T-cell (primary cell): ENCODE results near the gene MLPH. TPM values are rescaled to one million over a fixed set of nuclear protein-coding genes. Genes with fewer than 3 reads are reported as not detected.
"Not testable (repeated sequence)": the region's sequence is repeated elsewhere in the genome, so short reads cannot be mapped to it uniquely, and the experiment has no call there.

ENCODE experiments used
- ATAC-seq, 4 experiments: fragments of 200-7000 bp in 3 of 4; fragments of 150-1000 bp in 1 of 4; cut with Tn5 transposase; replicated peaks in 1 of 4; 1 replicate in 3 of 4; 2 replicates in 1 of 4; pipeline ENCODE4 v1.10.0; 2021; ENCODE audit warnings: moderate library complexity in 3 of 4, mild to moderate bottlenecking in 2 of 4, moderate number of reproducible peaks in 1 of 4
- CTCF ChIA-PET, 2 donors: fragments of 300-600 bp; sonication (Branson Sonifier 250); formaldehyde crosslinking; loops; one replicate each; lab custom pipeline; 2022; ENCODE audit warnings: antibody characterized with exemption in 2 of 2; lab: Charles Lee
- POLR2A ChIA-PET, 2 donors: fragments of 300-600 bp; sonication (Branson Sonifier 250); formaldehyde crosslinking; loops; one replicate each; lab custom pipeline; 2022; ENCODE audit warnings: antibody characterized with exemption in 2 of 2; lab: Charles Lee
- DNase-seq, 35 experiments: peaks; one replicate each; pipeline versions ENCODE4 v3.0.0 to v3.0.0-alpha.2; 2013 to 2023
- H3K27ac ChIP-seq: one replicate; pipeline ENCODE4 v1.5.1; 2013; ENCODE audit warnings: low read length
- H3K27me3 ChIP-seq, 2 experiments: replicated peaks in 1 of 2; 1 replicate in 1 of 2; 2 replicates in 1 of 2; pipeline versions ENCODE4 v1.6.1 to v1.7.0; 2013; ENCODE audit warnings: low read length in 1 of 2, mixed read lengths in 1 of 2; ENCODE audit not compliant: control insufficient read depth in 2 of 2, insufficient read depth in 2 of 2; ENCODE audit errors: extremely low read depth in 1 of 2
- H3K36me3 ChIP-seq, 2 donors: 1 replicate in 1 of 2; 2 replicates in 1 of 2; pipeline versions ENCODE4 v1.6.1 to v1.7.0; 2013; ENCODE audit warnings: low read length in 1 of 2; ENCODE audit not compliant: control insufficient read depth in 2 of 2, insufficient read depth in 1 of 2; ENCODE audit errors: extremely low read depth in 1 of 2
- H3K4me1 ChIP-seq, 2 experiments: 1 replicate in 1 of 2; 2 replicates in 1 of 2; pipeline versions ENCODE4 v1.6.1 to v1.7.0; 2013; ENCODE audit warnings: low read length in 2 of 2, mixed read lengths in 1 of 2; ENCODE audit not compliant: insufficient read depth in 2 of 2, control insufficient read depth in 1 of 2; ENCODE audit errors: extremely low read depth in 1 of 2
- H3K4me3 ChIP-seq, 2 donors: 1 replicate in 1 of 2; 2 replicates in 1 of 2; pipeline versions ENCODE4 v1.5.1 to v1.7.0; 2013; ENCODE audit warnings: mild to moderate bottlenecking in 2 of 2, low read length in 1 of 2, moderate library complexity in 1 of 2; ENCODE audit not compliant: control insufficient read depth in 1 of 2; ENCODE audit errors: extremely low read depth in 1 of 2
- H3K9me3 ChIP-seq: 2 replicates; pipeline ENCODE4 v1.7.0; 2013
- H3K27ac Mint-ChIP-seq, 2 donors: one replicate each; pipeline ENCODE4 v1.8.0; 2020 to 2021; ENCODE audit warnings: mild to moderate bottlenecking in 2 of 2, mixed read lengths in 2 of 2
- H3K27me3 Mint-ChIP-seq, 2 donors: one replicate each; pipeline ENCODE4 v1.8.0; 2021 to 2022; ENCODE audit warnings: mixed read lengths in 2 of 2
- H3K36me3 Mint-ChIP-seq: one replicate; pipeline ENCODE4 v1.8.0; 2021; ENCODE audit warnings: mixed read lengths
- H3K4me1 Mint-ChIP-seq, 3 donors: one replicate each; pipeline ENCODE4 v1.8.0; 2020 to 2022; ENCODE audit warnings: mixed read lengths in 3 of 3, mild to moderate bottlenecking in 1 of 3
- H3K4me3 Mint-ChIP-seq, 3 donors: one replicate each; pipeline ENCODE4 v1.8.0; 2020 to 2022; ENCODE audit warnings: mild to moderate bottlenecking in 3 of 3, mixed read lengths in 3 of 3, moderate library complexity in 3 of 3
- H3K9me3 Mint-ChIP-seq, 3 donors: one replicate each; pipeline ENCODE4 v1.8.0; 2020 to 2022; ENCODE audit warnings: mixed read lengths in 3 of 3
- WGBS: methylation state at CpG from one replicate; pipeline ENCODE4 v1.1.5; 2013; ENCODE audit warnings: missing lambda C conversion rate; ENCODE audit not compliant: insufficient coverage; 5-methylcytosine and 5-hydroxymethylcytosine counted together
- total RNA-seq, 35 experiments: library from RNA in 6 of 35; stranded (reverse) in 6 of 35; fragments of 120-200 nt in 1 of 35; gene quantifications; one replicate each; pipeline versions ENCODE4 v1.2.1 to v1.2.4 and lab custom pipeline; 2013 to 2026

Gene MLPH
- total RNA-seq, 5 donors from 2014 or later (not counting 1 experiment from before 2014, with no cell fraction given): 0.55 to 1.4 (median 0.72) TPM; not detected in 2

DNA sequence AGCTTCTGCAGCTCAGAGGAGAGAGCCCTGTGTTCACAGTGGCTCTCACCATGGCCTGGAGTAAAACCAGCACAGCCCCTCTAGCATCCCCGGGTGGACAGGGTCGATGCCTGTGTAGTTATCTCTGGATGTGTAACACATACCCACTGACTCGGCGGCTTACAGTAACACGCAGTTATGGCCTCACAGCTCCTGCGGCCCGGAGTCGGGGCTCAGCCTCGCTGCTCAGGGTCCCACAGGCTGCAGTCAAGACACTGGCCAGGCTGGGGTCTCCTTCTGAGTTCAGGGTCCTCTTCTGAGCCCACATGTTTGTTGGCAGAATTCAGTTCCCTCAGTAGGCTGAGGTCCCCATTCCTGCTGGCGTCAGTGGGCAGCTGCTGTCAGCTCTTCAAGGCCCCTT is 106.0 kb downstream of the MLPH start:
- POLR2A ChIA-PET: no interaction called here
- CTCF ChIA-PET: no interaction called here

GRCh38 chr2:237593596-237594320 is 106.7 kb downstream of the MLPH start:
- no peak for ATAC-seq

More for the DNA sequence above, 106.0 kb downstream of the MLPH start:
- peaks cover 0 to 3% of the 10 kb centered on the region in 2 experiments for H3K27me3 ChIP-seq
- H3K36me3 ChIP-seq: peaks cover 0 to 2% of the 10 kb centered on the region in 2 donors
- Mint-ChIP-seq H3K36me3 (no peaks in the 10 kb centered on the region), H3K27me3 (no peaks in the 10 kb centered on the region), H3K4me1 (peaks cover 8 to 15% (median 13%) of the 10 kb centered on the region in 3 donors), H3K4me3 (no peak overlapping the region), H3K9me3 (no peaks in the 10 kb centered on the region), H3K27ac (no peak overlapping the region)
- no peak overlapping the region for H3K4me3 ChIP-seq
- no peak for DNase-seq
- WGBS: 93% methylated on average over 10 of the region's 10 CpGs
- peaks cover 6 to 10% of the 10 kb centered on the region in 2 experiments for H3K4me1 ChIP-seq
- no peaks in the 10 kb centered on the region for H3K9me3 ChIP-seq
- no peak for ATAC-seq
- H3K27ac ChIP-seq: no peak overlapping the region

GRCh38 chr2:237594514-237594871 is 107.4 kb downstream of the MLPH start:
- no peak overlapping the region for H3K27ac Mint-ChIP-seq
- H3K4me1 ChIP-seq: peaks cover 6 to 10% of the 10 kb centered on the region in 2 experiments
- no peak for DNase-seq
- peaks cover 8 to 22% (median 13%) of the 10 kb centered on the region in 3 donors for H3K4me1 Mint-ChIP-seq
- no peak overlapping the region for H3K4me3 Mint-ChIP-seq
- no peaks in the 10 kb centered on the region for H3K9me3 ChIP-seq
- peaks cover 0 to 3% of the 10 kb centered on the region in 2 experiments for H3K27me3 ChIP-seq
- CTCF ChIA-PET: no interaction called here
- ATAC-seq: no peak
- no peaks in the 10 kb centered on the region for H3K36me3 ChIP-seq
- H3K27ac ChIP-seq: no peak overlapping the region
- no peak overlapping the region for H3K4me3 ChIP-seq
- 87% methylated on average over 2 of the region's 5 CpGs for WGBS
- POLR2A ChIA-PET: no interaction called here
- H3K36me3 Mint-ChIP-seq: no peaks in the 10 kb centered on the region
- no peaks in the 10 kb centered on the region for H3K27me3 Mint-ChIP-seq
- no peaks in the 10 kb centered on the region for H3K9me3 Mint-ChIP-seq

More at GRCh38 chr2:237593596-237594320, 106.7 kb downstream of the MLPH start:
- H3K4me3 Mint-ChIP-seq: no peak overlapping the region
- Histone ChIP-seq H3K9me3 (no peaks in the 10 kb centered on the region), H3K4me3 (no peak overlapping the region), H3K27ac (no peak overlapping the region), H3K4me1 (peaks cover 6 to 10% of the 10 kb centered on the region in 2 experiments), H3K27me3 (peaks cover 0 to 3% of the 10 kb centered on the region in 2 experiments), H3K36me3 (no peaks in the 10 kb centered on the region)
- peaks cover 8 to 22% (median 13%) of the 10 kb centered on the region in 3 donors for H3K4me1 Mint-ChIP-seq
- ChIA-PET CTCF (no interaction called here), POLR2A (no interaction called here)
- no peak for DNase-seq
- 86% methylated on average over 12 of the region's 17 CpGs for WGBS
- H3K9me3 Mint-ChIP-seq: no peaks in the 10 kb centered on the region
- no peaks in the 10 kb centered on the region for H3K27me3 Mint-ChIP-seq
- H3K27ac Mint-ChIP-seq: no peak overlapping the region
- no peaks in the 10 kb centered on the region for H3K36me3 Mint-ChIP-seq

DNA sequence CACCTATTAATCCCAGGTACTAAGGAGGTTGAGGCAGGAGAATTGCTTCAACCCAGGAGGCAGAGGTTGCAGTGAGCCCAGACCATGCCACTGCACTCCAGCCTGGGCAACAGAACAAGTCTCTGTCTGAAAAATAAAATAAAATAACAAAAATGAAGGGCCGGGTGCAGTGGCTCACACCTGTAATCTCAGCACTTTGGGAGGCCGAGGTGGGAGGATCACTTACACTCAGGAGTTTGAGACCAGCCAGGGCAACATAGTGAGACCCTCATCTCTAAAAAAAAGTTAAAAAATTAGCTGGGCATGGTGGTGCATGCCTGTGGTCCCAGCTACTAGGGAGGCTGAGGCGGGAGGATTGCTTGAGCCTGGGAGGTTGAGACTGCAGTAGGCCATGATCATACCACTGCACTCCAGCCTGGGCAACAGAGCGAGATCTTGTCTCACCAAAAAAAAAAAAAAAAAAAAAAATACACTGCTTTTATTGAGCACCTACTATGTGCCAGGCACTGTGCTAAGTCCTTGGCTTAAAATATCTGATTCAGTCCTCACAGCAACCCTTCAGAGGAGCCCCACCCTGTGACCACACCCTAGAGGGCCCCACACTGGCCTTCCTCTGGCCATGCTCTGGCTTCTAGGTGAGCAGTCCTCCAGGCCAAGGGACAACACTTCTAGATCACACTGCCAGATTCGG is 108.9 kb downstream of the MLPH start:
- H3K27me3 Mint-ChIP-seq, ATAC-seq, H3K4me1 ChIP-seq, DNase-seq, POLR2A ChIA-PET, H3K27ac ChIP-seq, H3K27me3 ChIP-seq, H3K36me3 ChIP-seq, H3K36me3 Mint-ChIP-seq, H3K27ac Mint-ChIP-seq, H3K4me3 Mint-ChIP-seq, H3K9me3 Mint-ChIP-seq, H3K4me3 ChIP-seq, H3K9me3 ChIP-seq, CTCF ChIA-PET: not testable (repeated sequence)
- WGBS: 80% methylated on average over 1 of the region's 5 CpGs
- H3K4me1 Mint-ChIP-seq: peaks cover 8 to 22% (median 8%) of the 10 kb centered on the region in 3 donors

GRCh38 chr2:237596520-237597195 is 109.6 kb downstream of the MLPH start:
- Histone ChIP-seq H3K4me3 (no peak overlapping the region), H3K9me3 (no peaks in the 10 kb centered on the region), H3K27me3 (no peaks in the 10 kb centered on the region), H3K4me1 (peaks cover 0 to 3% of the 10 kb centered on the region in 2 experiments), H3K36me3 (no peaks in the 10 kb centered on the region), H3K27ac (no peak overlapping the region)
- no peaks in the 10 kb centered on the region for H3K36me3 Mint-ChIP-seq
- POLR2A ChIA-PET: no interaction called here
- H3K4me3 Mint-ChIP-seq: no peak overlapping the region
- WGBS: 93% methylated on average over 10 of the region's 13 CpGs
- H3K27ac Mint-ChIP-seq: no peak overlapping the region
- H3K4me1 Mint-ChIP-seq: peaks cover 1 to 17% (median 1%) of the 10 kb centered on the region in 3 donors
- CTCF ChIA-PET: no interaction called here
- no peaks in the 10 kb centered on the region for H3K9me3 Mint-ChIP-seq
- no peak for DNase-seq
- H3K27me3 Mint-ChIP-seq: no peaks in the 10 kb centered on the region
- ATAC-seq: no peak
